Skeletal muscle cell (primary cell): ENCODE measurements around the gene HDGFL2.

Experiments used
- DNase-seq: peaks from one replicate; pipeline ENCODE4 v3.0.0-alpha.2; 2010; ENCODE audit warnings: low read depth
- H3K4me3 ChIP-seq: 2 replicates; pipeline ENCODE4 v1.5.1; 2011; ENCODE audit warnings: low read depth, mild to moderate bottlenecking, control low read depth, low read length, moderate library complexity

HDGFL2 gene

GRCh38 chr19:4457654-4458395 lies 14.3 kb upstream of the HDGFL2 start, which contains the start of gene UBXN6:
UBXN6 (minus strand) TSS chr19:4457794; CDS start chr19:4457697, 97 bp downstream.
- H3K4me3 ChIP-seq, result peak within 1 kb of the TSS; percentile 89
- peak; percentile 98 for DNase-seq

DNA sequence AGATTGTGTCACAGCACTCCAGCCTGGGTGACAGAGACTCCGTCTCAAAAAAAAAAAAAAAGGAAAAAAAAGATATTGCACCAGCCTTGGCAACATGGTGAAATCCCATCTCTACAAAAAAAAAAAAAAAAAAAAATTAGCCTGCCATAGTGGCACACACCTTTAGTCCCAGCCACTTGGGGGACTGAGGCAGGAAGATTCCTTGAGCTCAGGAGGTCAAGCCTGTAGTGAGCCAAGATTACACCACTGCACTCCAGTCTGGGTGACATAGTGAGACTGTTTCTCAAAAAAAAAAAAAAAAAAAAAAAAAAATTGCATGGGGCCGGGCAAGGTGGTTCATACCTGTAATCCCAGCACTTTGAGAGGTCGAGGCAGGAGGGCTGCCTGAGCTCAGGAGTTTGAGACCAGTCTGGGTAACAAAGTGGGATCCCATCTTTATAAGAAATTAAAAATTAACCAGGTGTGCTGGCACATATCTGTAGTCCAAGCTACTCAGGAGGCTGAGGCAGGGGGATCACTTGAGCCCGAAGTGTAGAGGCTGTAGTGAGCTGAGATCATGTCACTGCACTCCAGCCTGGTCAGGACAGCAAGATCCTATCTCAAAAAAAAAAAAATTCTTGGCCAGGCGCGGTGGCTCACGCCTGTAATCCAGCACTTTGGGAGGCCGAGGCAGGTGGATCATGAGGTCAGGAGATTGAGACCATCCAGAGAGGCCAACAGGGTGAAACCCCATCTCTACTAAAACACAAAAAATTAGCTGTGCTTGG lies 7.1 kb upstream of the HDGFL2 start:
- no peak for DNase-seq
- no peak overlapping the region for H3K4me3 ChIP-seq

- DNase-seq, result no peak
- no peak overlapping the region for H3K4me3 ChIP-seq
Observed at GRCh38 chr19:4467835-4468234, 4.3 kb upstream of the HDGFL2 start.

DNA sequence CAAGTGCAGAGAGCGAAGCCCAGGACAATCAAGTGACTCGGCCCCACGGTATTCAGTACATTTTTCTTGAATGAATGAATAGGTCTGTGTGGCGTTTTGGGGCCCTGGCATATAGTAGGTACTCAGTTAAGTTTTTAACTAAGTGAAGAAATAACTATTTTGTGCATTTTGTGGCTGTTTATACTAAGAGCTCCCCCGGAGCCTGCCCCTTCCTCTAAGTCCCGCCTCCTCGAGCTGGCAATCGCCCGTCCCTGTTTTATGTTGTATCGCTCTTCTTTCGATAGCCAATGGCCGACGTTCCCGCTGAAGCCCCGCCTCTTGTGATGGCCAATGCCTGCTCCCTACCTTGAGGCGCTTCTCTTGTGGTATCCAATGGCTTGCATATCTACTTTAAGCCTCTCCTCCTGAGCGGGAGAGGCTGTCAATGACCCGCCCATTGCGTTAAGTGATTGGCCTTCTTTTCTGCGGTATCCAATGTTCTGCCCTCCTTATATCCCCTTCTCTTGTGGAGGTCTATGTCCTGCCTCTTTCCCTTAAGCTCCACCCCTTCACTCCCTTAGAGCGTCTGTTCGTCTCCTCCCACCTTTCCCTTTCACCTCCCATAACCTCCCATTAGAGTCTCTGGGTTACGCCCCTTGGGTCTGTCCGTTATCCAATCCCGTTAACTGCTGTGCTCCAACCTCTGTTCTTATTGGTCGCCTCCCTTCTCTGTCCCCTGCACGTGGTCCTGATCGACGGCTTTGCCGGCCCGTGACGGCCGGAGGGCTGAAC lies 509 bp upstream of the HDGFL2 start:
- H3K4me3 ChIP-seq, result peak overlapping the region; percentile 64
- peak; percentile 100 for DNase-seq

DNA sequence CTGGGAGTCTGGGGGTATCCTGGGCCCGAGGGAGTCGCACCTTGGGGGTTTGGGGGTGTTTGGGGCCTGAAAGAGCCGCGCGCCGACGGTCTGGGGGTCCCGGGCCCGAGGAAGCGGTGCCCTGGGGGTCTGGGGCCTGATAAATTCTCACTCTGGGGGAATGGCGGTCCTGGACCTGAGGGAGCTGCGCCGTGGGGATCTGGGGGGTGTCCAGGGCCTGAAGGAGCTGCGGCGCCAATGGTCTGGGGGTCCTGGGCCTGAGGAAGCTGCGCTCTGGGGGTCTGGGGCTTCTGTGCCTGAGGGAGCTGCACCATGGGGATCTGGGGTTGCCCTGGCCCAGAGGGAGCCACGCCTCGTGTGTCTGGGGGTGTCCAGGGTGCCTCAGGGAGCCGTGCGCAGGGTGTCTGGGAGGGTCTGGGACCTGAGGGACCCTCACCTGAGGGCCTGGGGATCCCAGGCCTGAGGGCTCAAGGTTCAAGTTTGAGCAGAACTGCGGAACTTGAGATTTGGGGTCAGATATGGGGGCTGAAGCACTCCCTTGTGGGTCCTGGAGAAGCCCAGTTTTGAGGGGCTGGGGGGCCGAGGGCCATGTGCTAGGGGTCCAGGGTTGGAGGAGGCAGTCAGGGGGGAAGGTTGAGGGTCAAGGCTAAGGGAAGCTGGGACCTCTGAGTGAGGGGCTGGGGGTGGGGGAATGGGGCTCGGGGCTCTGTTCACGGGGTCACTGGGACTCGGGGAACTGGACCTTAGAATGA lies 1.1 kb downstream of the HDGFL2 start:
- H3K4me3 ChIP-seq, result peak overlapping the region; percentile 98
- no peak for DNase-seq

GRCh38 chr19:4473763-4474513 lies 1.8 kb downstream of the HDGFL2 start:
- no peak for DNase-seq
- H3K4me3 ChIP-seq, result peak overlapping the region; percentile 98

DNA sequence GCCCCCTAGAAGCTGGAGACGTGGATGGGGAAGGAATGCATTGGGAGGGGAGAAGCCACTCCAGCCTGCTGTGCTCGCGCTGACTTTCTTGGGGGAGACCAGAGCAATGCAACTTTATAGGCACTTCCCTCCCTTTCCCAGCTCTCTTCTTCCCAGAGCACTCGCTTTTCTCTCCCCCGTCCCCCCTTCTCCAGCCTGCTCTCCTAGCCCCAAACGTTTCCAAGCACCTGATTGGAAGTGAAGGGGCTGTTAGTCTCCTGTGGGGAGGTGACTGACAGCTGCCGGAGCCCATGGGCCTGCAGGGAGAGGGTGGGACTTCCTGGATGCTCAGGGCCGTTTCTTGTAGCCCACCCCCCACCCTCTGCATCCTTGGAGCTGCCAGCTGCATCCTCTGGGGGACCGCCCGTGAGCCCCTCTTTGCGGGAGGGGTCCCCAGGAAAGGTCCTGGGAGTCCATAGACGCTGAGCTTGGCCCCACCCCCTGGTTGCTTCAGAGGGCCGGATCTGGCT lies 2.5 kb downstream of the HDGFL2 start:
- peak overlapping the region; percentile 98 for H3K4me3 ChIP-seq
- no peak for DNase-seq

DNA sequence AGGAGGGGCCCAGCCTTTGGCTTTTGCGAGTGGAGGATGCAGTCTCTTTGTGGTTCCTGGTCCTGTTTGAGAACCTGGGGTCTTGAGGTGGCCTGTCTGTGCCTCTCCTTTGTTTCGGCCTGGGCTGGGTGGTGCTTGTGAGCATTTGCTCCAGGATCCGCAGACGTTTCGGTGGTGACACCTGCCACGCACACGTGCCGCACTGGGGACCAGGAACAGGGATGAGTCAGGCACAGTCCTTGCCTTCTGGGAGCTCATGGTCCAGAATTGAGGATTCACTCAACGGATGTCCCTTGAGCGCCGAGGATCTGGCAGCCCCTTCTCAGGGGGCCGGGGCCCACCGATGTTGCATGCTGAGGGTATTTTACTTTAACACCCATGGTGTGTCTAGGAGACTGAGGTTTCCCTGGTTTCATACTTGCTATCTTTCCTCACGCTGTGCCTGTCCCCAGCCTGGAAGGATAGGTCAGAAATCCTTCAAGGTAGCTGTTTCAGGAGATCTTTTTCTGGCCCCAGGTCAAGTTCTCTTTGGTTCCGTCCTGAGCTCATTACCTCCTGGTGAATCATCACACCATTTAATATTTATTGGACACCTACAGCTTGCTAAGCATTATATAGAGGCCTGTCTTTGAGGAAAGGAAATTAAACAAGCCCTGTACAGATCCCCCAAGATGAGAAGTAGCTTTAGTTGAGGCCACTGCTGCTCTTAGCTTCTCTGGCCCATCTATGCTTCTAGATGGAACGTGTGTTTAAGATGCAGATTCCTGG lies 5.1 kb downstream of the HDGFL2 start:
- DNase-seq, result no peak
- H3K4me3 ChIP-seq, result no peak overlapping the region

DNA sequence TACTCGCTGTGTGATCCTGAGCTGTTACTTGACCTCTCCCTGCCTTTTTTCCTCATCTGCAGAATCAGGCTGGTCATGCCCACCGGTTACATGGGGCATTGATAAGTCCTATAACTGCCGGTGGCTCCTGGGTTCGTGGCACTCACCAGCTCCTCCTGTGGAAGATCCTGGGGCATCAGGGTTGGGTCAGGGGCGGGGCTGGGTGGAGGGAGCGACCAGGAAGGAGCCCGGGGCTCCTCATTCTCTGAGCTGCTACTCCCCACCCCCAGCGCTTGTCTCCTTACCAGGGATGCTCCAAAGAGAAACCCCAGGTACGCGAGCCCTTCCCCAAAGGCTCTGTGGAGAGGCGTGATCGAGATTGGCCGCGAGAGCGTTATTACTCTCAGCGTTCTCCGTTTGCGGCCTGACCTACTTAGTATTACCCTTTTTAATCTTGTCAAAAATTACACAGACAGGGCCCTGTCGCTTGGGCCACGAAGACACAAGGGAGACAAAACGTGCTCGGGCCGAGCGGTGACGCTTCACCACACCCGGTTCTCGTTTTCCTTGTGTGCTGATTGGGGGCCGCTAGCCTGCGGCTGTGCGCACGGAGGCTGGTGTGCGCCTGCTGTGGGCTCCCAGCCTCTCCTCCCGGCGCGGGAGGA lies 10.7 kb downstream of the HDGFL2 start:
- no peak overlapping the region for H3K4me3 ChIP-seq
- DNase-seq, result no peak

GRCh38 chr19:4483385-4483784 lies 11.3 kb downstream of the HDGFL2 start:
- H3K4me3 ChIP-seq, result no peak overlapping the region
- DNase-seq, result no peak

- H3K4me3 ChIP-seq, result no peak overlapping the region
- DNase-seq, result no peak
Observed at GRCh38 chr19:4487572-4487971, 15.5 kb downstream of the HDGFL2 start.

DNA sequence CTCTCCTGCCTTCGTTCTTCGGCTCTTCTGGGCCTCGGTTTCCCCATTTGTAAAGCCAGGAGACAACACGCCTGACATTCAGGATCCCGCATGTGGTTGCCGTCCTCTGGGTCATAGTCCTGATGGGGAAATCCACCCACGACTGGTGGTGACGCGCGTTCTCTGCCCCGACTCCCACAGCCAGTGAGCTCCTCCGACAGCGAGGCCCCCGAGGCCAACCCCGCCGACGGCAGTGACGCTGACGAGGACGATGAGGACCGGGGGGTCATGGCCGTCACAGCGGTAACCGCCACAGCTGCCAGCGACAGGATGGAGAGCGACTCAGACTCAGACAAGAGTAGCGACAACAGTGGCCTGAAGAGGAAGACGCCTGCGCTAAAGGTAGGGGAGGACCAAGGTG lies 16.4 kb downstream of the HDGFL2 start:
- DNase-seq, result no peak
- H3K4me3 ChIP-seq, result no peak overlapping the region

GRCh38 chr19:4491446-4491845 lies 19.3 kb downstream of the HDGFL2 start:
- DNase-seq, result no peak
- no peak overlapping the region for H3K4me3 ChIP-seq

DNA sequence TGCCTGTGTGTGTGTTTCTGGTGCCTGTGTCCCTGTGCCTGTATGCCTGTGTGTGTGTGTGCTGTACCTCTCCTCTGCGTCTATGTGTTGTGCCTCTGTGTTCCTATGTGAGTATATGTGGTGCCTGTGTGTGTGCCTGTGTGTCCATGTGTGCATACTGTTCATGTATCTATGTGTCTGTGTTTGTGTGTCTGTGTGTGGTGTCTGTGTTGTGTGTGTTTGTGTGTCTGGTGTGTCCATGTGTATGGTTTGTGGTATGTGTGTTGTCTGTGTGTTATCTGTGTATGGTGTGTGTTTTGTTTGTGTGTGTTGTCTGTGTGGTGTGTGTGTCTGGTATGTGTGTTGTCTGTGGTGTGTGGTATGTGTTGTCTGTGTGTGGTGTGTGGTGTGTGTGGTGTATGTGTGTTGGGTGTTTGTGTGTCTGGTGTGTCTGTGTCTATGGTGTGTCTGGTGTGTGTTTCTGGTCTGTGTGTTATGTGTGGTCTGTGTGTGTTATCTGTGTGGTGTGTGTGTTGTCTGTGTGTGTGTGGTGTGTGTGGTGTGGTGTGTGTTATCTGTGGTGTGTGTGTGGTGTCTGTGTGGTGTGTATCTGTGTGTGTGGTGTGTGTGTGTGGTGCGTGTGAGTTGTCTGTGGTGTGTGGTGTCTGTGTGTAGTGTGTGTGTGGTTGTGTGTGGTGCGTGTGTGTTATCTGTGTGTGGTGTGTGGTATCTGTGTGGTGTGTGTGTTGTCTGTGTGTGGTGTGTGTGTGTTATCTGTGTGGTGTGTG lies 20.4 kb downstream of the HDGFL2 start:
- DNase-seq, result no peak
- no peak overlapping the region for H3K4me3 ChIP-seq

- H3K4me3 ChIP-seq, result no peak overlapping the region
- DNase-seq, result no peak
Observed at GRCh38 chr19:4493104-4493928, 21.2 kb downstream of the HDGFL2 start.
